ENCODE data around the gene SURF6. TPM values are rescaled to one million over a fixed set of nuclear protein-coding genes. Genes with fewer than 3 reads are reported as not detected.
"Not testable (repeated sequence)": the region's sequence is repeated elsewhere in the genome, so short reads cannot be mapped to it uniquely, and the experiment has no call there.

Gene SURF6
- total and polyA plus RNA-seq, 10 donors = 13.2 to 28.6 (median 17.2) TPM

GRCh38 chr9:133304477-133305377 is 31.3 kb downstream of the SURF6 start:
- WGBS, 5 donors = 82 to 90% (median 90%) methylated on average over 27 to 38 of the region's 38 CpGs
- no peaks in the 10 kb centered on the region for H3K36me3 ChIP-seq
- no peaks in the 10 kb centered on the region for H3K9me3 ChIP-seq
- H3K27me3 ChIP-seq (replicated peaks in 1 of 7) = peaks cover 0 to 36% (median 0%) of the 10 kb centered on the region in 7 donors
- DNase-seq = no peak
- no peak for TF ChIP-seq POLR2A (IDR thresholded peaks at IDR 0.05)
- no peak for TF ChIP-seq POLR2AphosphoS5 (IDR thresholded peaks at IDR 0.05)
- no peak overlapping the region for H3K27ac ChIP-seq
- no peak overlapping the region for H3K4me3 ChIP-seq
- no peaks in the 10 kb centered on the region for H3K4me1 ChIP-seq
- intact Hi-C loops (cut with DNase I; ENCODE audit: low total_unique reads) = no loop called here

- H3K9me3 ChIP-seq = no peaks in the 10 kb centered on the region
- no peak overlapping the region for H3K27ac ChIP-seq
- TF ChIP-seq POLR2A (IDR thresholded peaks at IDR 0.05) (no peak), POLR2AphosphoS5 (IDR thresholded peaks at IDR 0.05) (no peak)
- TF ChIP-seq, protein P1, sequence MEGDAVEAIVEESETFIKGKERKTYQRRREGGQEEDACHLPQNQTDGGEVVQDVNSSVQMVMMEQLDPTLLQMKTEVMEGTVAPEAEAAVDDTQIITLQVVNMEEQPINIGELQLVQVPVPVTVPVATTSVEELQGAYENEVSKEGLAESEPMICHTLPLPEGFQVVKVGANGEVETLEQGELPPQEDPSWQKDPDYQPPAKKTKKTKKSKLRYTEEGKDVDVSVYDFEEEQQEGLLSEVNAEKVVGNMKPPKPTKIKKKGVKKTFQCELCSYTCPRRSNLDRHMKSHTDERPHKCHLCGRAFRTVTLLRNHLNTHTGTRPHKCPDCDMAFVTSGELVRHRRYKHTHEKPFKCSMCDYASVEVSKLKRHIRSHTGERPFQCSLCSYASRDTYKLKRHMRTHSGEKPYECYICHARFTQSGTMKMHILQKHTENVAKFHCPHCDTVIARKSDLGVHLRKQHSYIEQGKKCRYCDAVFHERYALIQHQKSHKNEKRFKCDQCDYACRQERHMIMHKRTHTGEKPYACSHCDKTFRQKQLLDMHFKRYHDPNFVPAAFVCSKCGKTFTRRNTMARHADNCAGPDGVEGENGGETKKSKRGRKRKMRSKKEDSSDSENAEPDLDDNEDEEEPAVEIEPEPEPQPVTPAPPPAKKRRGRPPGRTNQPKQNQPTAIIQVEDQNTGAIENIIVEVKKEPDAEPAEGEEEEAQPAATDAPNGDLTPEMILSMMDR (IDR thresholded peaks at IDR 0.05 in 8 of 11, conservative IDR thresholded peaks at IDR 0.05 in 3 of 11) = no peak
- no peaks in the 10 kb centered on the region for H3K4me1 ChIP-seq
- H3K4me3 ChIP-seq = no peak overlapping the region
- intact Hi-C loops (cut with DNase I; ENCODE audit: low total_unique reads) = no loop called here
- H3K36me3 ChIP-seq = no peaks in the 10 kb centered on the region
- H3K27me3 ChIP-seq (replicated peaks in 1 of 7) = peaks cover 0 to 35% (median 0%) of the 10 kb centered on the region in 7 donors
- 67 to 85% (median 83%) methylated on average over 5 to 13 of the region's 13 CpGs for WGBS, 5 donors
- no peak for DNase-seq
These were observed 31.9 kb downstream of the SURF6 start for GRCh38 chr9:133304158-133304470.

GRCh38 chr9:133303266-133304157 is 32.5 kb downstream of the SURF6 start:
- Histone ChIP-seq H3K4me1 (no peaks in the 10 kb centered on the region), H3K27ac (no peak overlapping the region), H3K9me3 (no peaks in the 10 kb centered on the region), H3K4me3 (no peak overlapping the region), H3K36me3 (no peaks in the 10 kb centered on the region), H3K27me3 (replicated peaks in 1 of 7) (peaks cover 0 to 40% (median 0%) of the 10 kb centered on the region in 7 donors)
- no peak for DNase-seq
- intact Hi-C loops (cut with DNase I; ENCODE audit: low total_unique reads) = no loop called here
- WGBS, 5 donors = 66 to 85% (median 79%) methylated on average over 19 to 26 of the region's 26 CpGs
- TF ChIP-seq, protein P1 (IDR thresholded peaks at IDR 0.05 in 8 of 11, conservative IDR thresholded peaks at IDR 0.05 in 3 of 11) = no peak
- TF ChIP-seq POLR2A (IDR thresholded peaks at IDR 0.05) (no peak), POLR2AphosphoS5 (IDR thresholded peaks at IDR 0.05) (no peak)

DNA sequence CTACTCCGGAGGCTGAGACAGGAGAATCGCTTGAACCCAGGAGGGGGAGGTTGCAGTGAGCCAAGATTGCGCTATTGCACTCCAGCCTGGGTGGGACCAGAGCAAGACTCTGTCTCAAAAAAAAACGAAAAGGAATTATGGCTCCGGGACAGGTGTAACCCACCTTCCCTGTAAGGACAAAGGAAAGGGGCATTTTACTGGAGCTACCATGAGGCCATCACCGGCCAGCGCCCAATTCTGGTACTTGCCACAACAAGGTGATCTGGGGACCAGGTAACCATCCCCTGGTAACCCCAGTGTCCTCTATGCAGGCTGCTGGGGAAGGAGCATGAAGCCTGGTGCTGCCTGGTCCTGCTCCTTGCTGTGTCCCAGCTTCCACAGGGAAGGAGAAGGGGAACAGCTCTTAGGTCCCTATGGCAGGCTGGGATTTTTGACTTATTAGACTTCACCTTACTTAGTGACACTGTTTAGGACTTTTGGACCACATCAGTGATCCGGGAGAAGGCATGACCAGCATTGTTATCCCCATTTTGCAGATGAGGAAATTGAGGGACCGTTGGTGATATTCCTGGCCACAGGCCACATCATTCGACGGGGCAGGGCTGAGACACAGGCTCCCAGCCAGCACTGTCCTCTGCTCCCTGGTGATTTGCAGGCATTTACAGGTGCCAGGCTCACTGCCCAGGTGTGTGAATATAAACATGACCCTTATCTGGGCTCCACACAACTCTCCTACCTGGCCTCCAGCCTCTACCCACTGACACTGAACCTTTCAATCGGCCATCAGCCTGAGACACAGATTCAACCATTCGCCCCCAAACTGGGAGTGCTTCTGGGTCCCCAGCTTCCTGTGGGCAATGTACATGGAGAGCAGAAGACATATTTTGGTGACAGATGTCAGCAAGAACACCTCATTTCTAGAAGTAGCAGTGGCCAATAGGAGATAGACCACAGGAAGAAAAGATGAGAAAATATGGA is 34.4 kb downstream of the SURF6 start:
- H3K4me1 ChIP-seq = no peaks in the 10 kb centered on the region
- H3K36me3 ChIP-seq = no peaks in the 10 kb centered on the region
- intact Hi-C loops (cut with DNase I; ENCODE audit: low total_unique reads) = no loop called here
- no peaks in the 10 kb centered on the region for H3K9me3 ChIP-seq
- H3K4me3 ChIP-seq = no peak overlapping the region
- TF ChIP-seq POLR2A (IDR thresholded peaks at IDR 0.05) (no peak), POLR2AphosphoS5 (IDR thresholded peaks at IDR 0.05) (no peak)
- TF ChIP-seq, protein P1 (IDR thresholded peaks at IDR 0.05 in 8 of 11, conservative IDR thresholded peaks at IDR 0.05 in 3 of 11) = no peak
- no peak for DNase-seq
- 88 to 91% (median 90%) methylated on average over 9 to 13 of the region's 13 CpGs for WGBS, 5 donors
- H3K27ac ChIP-seq = no peak overlapping the region
- peaks cover 0 to 44% (median 0%) of the 10 kb centered on the region in 7 donors for H3K27me3 ChIP-seq (replicated peaks in 1 of 7)

GRCh38 chr9:133299996-133300395 is 36.0 kb downstream of the SURF6 start:
- H3K4me1 ChIP-seq; intact Hi-C loops (cut with DNase I; ENCODE audit: low total_unique reads); DNase-seq; H3K27ac ChIP-seq; H3K9me3 ChIP-seq; H3K36me3 ChIP-seq; H3K4me3 ChIP-seq: not testable (repeated sequence)
- H3K27me3 ChIP-seq (replicated peaks in 1 of 7) = peaks cover 0 to 53% (median 0%) of the 10 kb centered on the region in 7 donors
- WGBS, 5 donors = 78 to 89% (median 87%) methylated on average over 12 to 16 of the region's 16 CpGs
